ENCODE data around the gene LETM1. TPM values are rescaled to one million over a fixed set of nuclear protein-coding genes. Genes with fewer than 3 reads are reported as not detected.

Gene LETM1
- total and polyA plus RNA-seq, 2 of the 13 experiments (the other 11 are each of a cell fraction or from before 2014, with no cell fraction given), result 9.7 to 41.6 TPM

GRCh38 chr4:1797861-1798579 is 57.9 kb downstream of the LETM1 start (continued):
- TF ChIP-seq, protein P1, sequence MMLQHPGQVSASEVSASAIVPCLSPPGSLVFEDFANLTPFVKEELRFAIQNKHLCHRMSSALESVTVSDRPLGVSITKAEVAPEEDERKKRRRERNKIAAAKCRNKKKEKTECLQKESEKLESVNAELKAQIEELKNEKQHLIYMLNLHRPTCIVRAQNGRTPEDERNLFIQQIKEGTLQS (CRISPR knock-in tag; IDR thresholded peaks at IDR 0.05), result no peak
- TF ChIP-seq HNRNPK (IDR thresholded peaks at IDR 0.05; ENCODE audit: low read depth, low read length, poor library complexity, severe bottlenecking), result peak; percentile 63
- no peak for TF ChIP-seq TAF15 (IDR thresholded peaks at IDR 0.05; ENCODE audit: low read depth, low read length, poor library complexity, severe bottlenecking)
- TF ChIP-seq ZNF101 (CRISPR knock-in tag; IDR thresholded peaks at IDR 0.05; ENCODE audit: borderline replicate concordance, low read depth), result no peak
- no peak for TF ChIP-seq CAMTA2 (CRISPR knock-in tag; IDR thresholded peaks at IDR 0.05; ENCODE audit: borderline replicate concordance)
- no peak for TF ChIP-seq HMG20B (CRISPR knock-in tag; conservative IDR thresholded peaks at IDR 0.05)
- TF ChIP-seq ZNF83 (CRISPR knock-in tag; IDR thresholded peaks at IDR 0.05; ENCODE audit: borderline replicate concordance), result no peak
- no peak for TF ChIP-seq HIC2 (CRISPR knock-in tag; IDR thresholded peaks at IDR 0.05; ENCODE audit: low read depth)
- peak; percentile 9; the same call in 1 of the 2 replicates for TF ChIP-seq FOXA3 (CRISPR knock-in tag; IDR thresholded peaks at IDR 0.05)
- no peak for TF ChIP-seq KMT2B (CRISPR knock-in tag; IDR thresholded peaks at IDR 0.05)
- peak; percentile 68 for TF ChIP-seq ZNF687 (CRISPR knock-in tag; IDR thresholded peaks at IDR 0.05)
- TF ChIP-seq, protein P2, sequence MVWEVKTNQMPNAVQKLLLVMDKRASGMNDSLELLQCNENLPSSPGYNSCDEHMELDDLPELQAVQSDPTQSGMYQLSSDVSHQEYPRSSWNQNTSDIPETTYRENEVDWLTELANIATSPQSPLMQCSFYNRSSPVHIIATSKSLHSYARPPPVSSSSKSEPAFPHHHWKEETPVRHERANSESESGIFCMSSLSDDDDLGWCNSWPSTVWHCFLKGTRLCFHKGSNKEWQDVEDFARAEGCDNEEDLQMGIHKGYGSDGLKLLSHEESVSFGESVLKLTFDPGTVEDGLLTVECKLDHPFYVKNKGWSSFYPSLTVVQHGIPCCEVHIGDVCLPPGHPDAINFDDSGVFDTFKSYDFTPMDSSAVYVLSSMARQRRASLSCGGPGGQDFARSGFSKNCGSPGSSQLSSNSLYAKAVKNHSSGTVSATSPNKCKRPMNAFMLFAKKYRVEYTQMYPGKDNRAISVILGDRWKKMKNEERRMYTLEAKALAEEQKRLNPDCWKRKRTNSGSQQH (CRISPR knock-in tag; IDR thresholded peaks at IDR 0.05; ENCODE audit: low read depth), result no peak
- no peak for TF ChIP-seq EHMT2 (IDR thresholded peaks at IDR 0.05; ENCODE audit: borderline replicate concordance, low read depth, low read length)
- no peak for TF ChIP-seq FOXM1 (CRISPR knock-in tag; IDR thresholded peaks at IDR 0.05)
- no peak for TF ChIP-seq CCAR2 (optimal IDR thresholded peaks at IDR 0.05; ENCODE audit: low read depth, low read length)
- peak; percentile 24; the same call in 1 of the 2 replicates for TF ChIP-seq MAZ (IDR thresholded peaks at IDR 0.05; ENCODE audit: borderline replicate concordance, low read depth, low read length)
- TF ChIP-seq MAZ (CRISPR knock-in tag; IDR thresholded peaks at IDR 0.05; ENCODE audit: low read depth), result peak; percentile 62
- TF ChIP-seq, protein P3, sequence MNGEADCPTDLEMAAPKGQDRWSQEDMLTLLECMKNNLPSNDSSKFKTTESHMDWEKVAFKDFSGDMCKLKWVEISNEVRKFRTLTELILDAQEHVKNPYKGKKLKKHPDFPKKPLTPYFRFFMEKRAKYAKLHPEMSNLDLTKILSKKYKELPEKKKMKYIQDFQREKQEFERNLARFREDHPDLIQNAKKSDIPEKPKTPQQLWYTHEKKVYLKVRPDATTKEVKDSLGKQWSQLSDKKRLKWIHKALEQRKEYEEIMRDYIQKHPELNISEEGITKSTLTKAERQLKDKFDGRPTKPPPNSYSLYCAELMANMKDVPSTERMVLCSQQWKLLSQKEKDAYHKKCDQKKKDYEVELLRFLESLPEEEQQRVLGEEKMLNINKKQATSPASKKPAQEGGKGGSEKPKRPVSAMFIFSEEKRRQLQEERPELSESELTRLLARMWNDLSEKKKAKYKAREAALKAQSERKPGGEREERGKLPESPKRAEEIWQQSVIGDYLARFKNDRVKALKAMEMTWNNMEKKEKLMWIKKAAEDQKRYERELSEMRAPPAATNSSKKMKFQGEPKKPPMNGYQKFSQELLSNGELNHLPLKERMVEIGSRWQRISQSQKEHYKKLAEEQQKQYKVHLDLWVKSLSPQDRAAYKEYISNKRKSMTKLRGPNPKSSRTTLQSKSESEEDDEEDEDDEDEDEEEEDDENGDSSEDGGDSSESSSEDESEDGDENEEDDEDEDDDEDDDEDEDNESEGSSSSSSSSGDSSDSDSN (CRISPR knock-in tag; IDR thresholded peaks at IDR 0.05), result peak; percentile 44; the same call in 1 of the 2 replicates
- TF ChIP-seq FOXP1 (IDR thresholded peaks at IDR 0.05), result no peak
- no peak for TF ChIP-seq FOXP1 (CRISPR knock-in tag; IDR thresholded peaks at IDR 0.05)
